HFFc6 (cell line): ENCODE measurements around the gene AATF. TPM values are rescaled to one million over a fixed set of nuclear protein-coding genes. Genes with fewer than 3 reads are reported as not detected.

Experiments
- DNase-seq: peaks from one replicate; pipeline ENCODE4 v3.0.0-alpha.2; 2018
- H3K27ac Mint-ChIP-seq: 2 replicates; pipeline ENCODE4 v1.8.0; 2020; ENCODE audit warnings: mild to moderate bottlenecking, mixed read lengths
- H3K27me3 Mint-ChIP-seq: 2 replicates; pipeline ENCODE4 v1.8.0; 2021; ENCODE audit warnings: mild to moderate bottlenecking, moderate library complexity, mixed read lengths; ENCODE audit not compliant: insufficient read depth
- H3K36me3 Mint-ChIP-seq: 2 replicates; pipeline ENCODE4 v1.8.0; 2021; ENCODE audit warnings: low read depth, mixed read lengths
- H3K4me1 Mint-ChIP-seq: 2 replicates; pipeline ENCODE4 v1.8.0; 2020; ENCODE audit warnings: low read depth, mixed read lengths
- H3K4me3 Mint-ChIP-seq: 2 replicates; pipeline ENCODE4 v1.8.0; 2020; ENCODE audit warnings: mild to moderate bottlenecking, moderate library complexity, mixed read lengths
- H3K9me3 Mint-ChIP-seq: 2 replicates; pipeline ENCODE4 v1.8.0; 2020; ENCODE audit warnings: mild to moderate bottlenecking, mixed read lengths
- CTCF ChIP-seq: fragments of 200-600 bp; sonication (generic); IDR thresholded peaks from 2 replicates; pipeline ENCODE4 v1.5.0; 2021; ENCODE audit warnings: antibody characterized with exemption, mild to moderate bottlenecking
- long read RNA-seq: library from polyadenylated mRNA; unstranded; transcript quantifications from one replicate; pipeline ENCODE4 v2.0.0, GENCODE V29; 2019
- total RNA-seq, 6 experiments: library from RNA; stranded (reverse); fragmentation: NEBNext Ultra II Directional; extraction: Animal tissue kit (Norgen Biotek cat#: 25700); gene quantifications; 2 replicates in 1 of 6; 3 replicates in 5 of 6; pipeline ENCODE4 v1.2.3, GENCODE V29; 2021

Gene AATF, protein sequence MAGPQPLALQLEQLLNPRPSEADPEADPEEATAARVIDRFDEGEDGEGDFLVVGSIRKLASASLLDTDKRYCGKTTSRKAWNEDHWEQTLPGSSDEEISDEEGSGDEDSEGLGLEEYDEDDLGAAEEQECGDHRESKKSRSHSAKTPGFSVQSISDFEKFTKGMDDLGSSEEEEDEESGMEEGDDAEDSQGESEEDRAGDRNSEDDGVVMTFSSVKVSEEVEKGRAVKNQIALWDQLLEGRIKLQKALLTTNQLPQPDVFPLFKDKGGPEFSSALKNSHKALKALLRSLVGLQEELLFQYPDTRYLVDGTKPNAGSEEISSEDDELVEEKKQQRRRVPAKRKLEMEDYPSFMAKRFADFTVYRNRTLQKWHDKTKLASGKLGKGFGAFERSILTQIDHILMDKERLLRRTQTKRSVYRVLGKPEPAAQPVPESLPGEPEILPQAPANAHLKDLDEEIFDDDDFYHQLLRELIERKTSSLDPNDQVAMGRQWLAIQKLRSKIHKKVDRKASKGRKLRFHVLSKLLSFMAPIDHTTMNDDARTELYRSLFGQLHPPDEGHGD
- total RNA-seq, result 10 to 100 TPM; 45.1 to 57.1 (median 52.7) TPM
- long read RNA-seq, transcript AATF-208 (12 exons, 2,141 nt), result major isoform, 49 of 66 reads
- long read RNA-seq, partial matches to known transcripts, result 7 of 66 reads
- long read RNA-seq, other reads (novel, unspliced or antisense), result 10 of 66 reads

DNA sequence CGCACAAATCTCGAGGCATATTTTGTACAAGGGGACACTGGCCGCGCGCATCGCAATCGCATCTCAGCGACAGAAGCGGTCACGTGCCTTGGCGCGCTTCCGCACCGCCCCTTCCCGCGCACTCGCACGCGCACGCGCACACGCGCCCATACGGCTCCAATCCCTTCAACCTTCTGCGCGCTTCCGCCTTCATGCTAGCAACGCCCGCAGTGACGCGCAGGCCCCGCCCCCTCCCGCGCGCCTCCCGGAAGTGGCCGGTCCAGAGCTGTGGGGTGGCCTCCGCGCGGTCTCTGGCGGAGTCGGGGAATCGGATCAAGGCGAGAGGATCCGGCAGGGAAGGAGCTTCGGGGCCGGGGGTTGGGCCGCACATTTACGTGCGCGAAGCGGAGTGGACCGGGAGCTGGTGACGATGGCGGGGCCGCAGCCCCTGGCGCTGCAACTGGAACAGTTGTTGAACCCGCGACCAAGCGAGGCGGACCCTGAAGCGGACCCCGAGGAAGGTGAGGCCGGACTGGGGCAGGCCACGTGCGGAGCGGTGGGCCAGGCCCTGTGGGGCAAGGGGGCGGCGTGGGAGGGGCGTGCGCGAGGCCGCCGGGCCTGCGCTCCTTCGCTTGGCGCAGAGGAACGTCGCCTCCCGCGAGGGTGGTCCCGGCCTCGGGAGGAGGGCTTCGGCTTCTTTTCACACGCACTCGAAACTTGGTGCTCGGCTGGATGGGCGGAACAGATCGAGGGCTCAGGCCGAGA is at the start of gene AATF:
Gene AATF, plus strand, starts transcription at position 238 of the 744 bp plus-strand sequence. Its CDS starts 172 bp downstream, at position 410.
- H3K27me3 Mint-ChIP-seq, result peaks cover 34% of the 10 kb centered on the region
- H3K36me3 Mint-ChIP-seq, result peaks cover 26% of the 10 kb centered on the region
- no peaks in the 10 kb centered on the region for H3K9me3 Mint-ChIP-seq
- H3K27ac Mint-ChIP-seq, result peak within 1 kb of the TSS; percentile 93
- peaks cover 34% of the 10 kb centered on the region for H3K4me1 Mint-ChIP-seq
- no peak for TF ChIP-seq CTCF
- H3K4me3 Mint-ChIP-seq, result peak within 1 kb of the TSS; percentile 93
- DNase-seq, result peak; percentile 93

- no peak for DNase-seq
- peaks cover 19% of the 10 kb centered on the region for H3K27me3 Mint-ChIP-seq
Observed at GRCh38 chr17:36899250-36900159, 49.2 kb upstream of the AATF start.

DNA sequence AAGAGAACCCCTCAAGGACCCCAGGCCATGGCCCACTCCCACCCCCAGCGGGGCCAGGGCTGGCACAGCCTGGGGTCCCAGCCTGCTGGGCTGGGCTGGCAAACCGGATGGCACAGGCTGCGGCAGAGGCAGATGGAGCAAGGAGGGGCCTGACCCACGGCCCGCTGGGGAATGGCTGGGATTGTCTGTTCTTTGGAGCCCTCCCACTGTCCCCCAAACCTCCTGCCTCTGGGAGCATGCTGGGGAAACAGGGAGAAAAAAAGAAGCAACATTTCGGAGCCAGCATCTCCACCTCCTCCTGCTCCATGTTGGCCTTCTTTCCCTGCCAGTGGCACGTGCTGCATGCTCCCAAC is 48.6 kb upstream of the AATF start:
- Mint-ChIP-seq H3K9me3 (no peaks in the 10 kb centered on the region), H3K4me1 (no peaks in the 10 kb centered on the region), H3K4me3 (no peak overlapping the region), H3K27me3 (peaks cover 13% of the 10 kb centered on the region), H3K36me3 (no peaks in the 10 kb centered on the region), H3K27ac (no peak overlapping the region)
- no peak for TF ChIP-seq CTCF
- DNase-seq, result no peak

More at GRCh38 chr17:36899250-36900159, 49.2 kb upstream of the AATF start:
- TF ChIP-seq CTCF, result no peak
- no peaks in the 10 kb centered on the region for H3K9me3 Mint-ChIP-seq
- no peaks in the 10 kb centered on the region for H3K36me3 Mint-ChIP-seq
- no peaks in the 10 kb centered on the region for H3K4me1 Mint-ChIP-seq
- no peak overlapping the region for H3K4me3 Mint-ChIP-seq
- no peak overlapping the region for H3K27ac Mint-ChIP-seq

- no peak for DNase-seq
- Mint-ChIP-seq H3K27me3 (peaks cover 5% of the 10 kb centered on the region), H3K4me3 (no peak overlapping the region), H3K9me3 (no peaks in the 10 kb centered on the region), H3K4me1 (no peaks in the 10 kb centered on the region), H3K36me3 (no peaks in the 10 kb centered on the region), H3K27ac (no peak overlapping the region)
- TF ChIP-seq CTCF, result no peak
Observed at GRCh38 chr17:36901506-36901905, 47.2 kb upstream of the AATF start.

DNA sequence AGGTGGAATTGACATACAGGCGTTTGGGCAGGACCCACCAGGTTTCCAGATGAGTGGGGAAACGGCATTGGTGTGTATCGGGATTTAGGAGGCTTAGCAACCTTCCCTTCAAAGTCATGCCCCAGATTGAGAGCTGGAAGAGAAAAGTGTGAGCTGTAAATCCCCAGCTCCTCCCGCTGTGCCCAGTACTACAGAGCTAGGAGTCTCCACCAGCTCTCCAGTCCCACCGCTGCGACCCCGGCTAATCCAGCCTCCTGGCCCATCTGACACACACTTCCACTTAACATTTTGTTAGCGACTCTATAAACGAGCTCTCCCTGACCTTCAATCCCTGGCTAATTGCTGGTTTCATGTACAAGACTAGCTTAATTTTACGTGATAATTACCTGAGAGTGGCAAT is 41.3 kb upstream of the AATF start:
- Mint-ChIP-seq H3K27ac (no peak overlapping the region), H3K4me1 (no peaks in the 10 kb centered on the region), H3K4me3 (no peak overlapping the region), H3K27me3 (peaks cover 19% of the 10 kb centered on the region), H3K9me3 (no peaks in the 10 kb centered on the region), H3K36me3 (no peaks in the 10 kb centered on the region)
- no peak for DNase-seq
- TF ChIP-seq CTCF, result no peak
